Lower leg skin (tissue), 3 donors: ENCODE data around the gene XRCC4.

ENCODE experiments used
- POLR2A ChIP-seq, 2 donors: fragments of 450-650 bp; IDR thresholded peaks; one replicate each; pipeline ENCODE4 v1.6.1; 2016 to 2017; ENCODE audit warnings: antibody characterized with exemption in 2 of 2, mild to moderate bottlenecking in 1 of 2, moderate library complexity in 1 of 2
- TF ChIP-seq, protein P1 (sequence below), 3 donors: fragments of 450-650 bp; IDR thresholded peaks; one replicate each; pipeline ENCODE4 v1.5.1; 2016; ENCODE audit warnings: antibody characterized with exemption in 3 of 3, mild to moderate bottlenecking in 3 of 3, moderate library complexity in 2 of 3

DNA sequence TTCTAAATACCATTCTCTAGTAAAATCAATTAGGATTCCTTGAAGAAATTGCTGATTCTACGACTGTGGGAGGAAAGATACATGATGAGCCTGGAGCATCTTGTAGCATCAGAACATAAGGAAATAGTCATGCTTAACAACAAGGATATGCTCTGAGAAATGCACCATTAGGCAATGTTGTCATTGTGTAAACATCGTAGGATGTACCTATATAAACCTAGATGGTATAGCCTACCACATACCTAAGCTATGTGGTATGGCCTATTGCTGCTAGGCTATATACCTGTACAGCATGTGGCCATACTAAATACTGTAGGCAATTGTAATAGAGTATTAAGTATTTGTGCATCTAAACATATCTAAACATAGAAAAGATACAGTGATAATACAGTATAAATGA is 316.8 kb downstream of the XRCC4 start:
- TF ChIP-seq, protein P1, sequence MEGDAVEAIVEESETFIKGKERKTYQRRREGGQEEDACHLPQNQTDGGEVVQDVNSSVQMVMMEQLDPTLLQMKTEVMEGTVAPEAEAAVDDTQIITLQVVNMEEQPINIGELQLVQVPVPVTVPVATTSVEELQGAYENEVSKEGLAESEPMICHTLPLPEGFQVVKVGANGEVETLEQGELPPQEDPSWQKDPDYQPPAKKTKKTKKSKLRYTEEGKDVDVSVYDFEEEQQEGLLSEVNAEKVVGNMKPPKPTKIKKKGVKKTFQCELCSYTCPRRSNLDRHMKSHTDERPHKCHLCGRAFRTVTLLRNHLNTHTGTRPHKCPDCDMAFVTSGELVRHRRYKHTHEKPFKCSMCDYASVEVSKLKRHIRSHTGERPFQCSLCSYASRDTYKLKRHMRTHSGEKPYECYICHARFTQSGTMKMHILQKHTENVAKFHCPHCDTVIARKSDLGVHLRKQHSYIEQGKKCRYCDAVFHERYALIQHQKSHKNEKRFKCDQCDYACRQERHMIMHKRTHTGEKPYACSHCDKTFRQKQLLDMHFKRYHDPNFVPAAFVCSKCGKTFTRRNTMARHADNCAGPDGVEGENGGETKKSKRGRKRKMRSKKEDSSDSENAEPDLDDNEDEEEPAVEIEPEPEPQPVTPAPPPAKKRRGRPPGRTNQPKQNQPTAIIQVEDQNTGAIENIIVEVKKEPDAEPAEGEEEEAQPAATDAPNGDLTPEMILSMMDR (IDR thresholded peaks at IDR 0.05), result no peak
- TF ChIP-seq POLR2A (IDR thresholded peaks at IDR 0.05), result no peak
